ENCODE results near the gene CTSH.
"Not testable (repeated sequence)": the region's sequence is repeated elsewhere in the genome, so short reads cannot be mapped to it uniquely, and the experiment has no call there.

The CTSH gene

DNA sequence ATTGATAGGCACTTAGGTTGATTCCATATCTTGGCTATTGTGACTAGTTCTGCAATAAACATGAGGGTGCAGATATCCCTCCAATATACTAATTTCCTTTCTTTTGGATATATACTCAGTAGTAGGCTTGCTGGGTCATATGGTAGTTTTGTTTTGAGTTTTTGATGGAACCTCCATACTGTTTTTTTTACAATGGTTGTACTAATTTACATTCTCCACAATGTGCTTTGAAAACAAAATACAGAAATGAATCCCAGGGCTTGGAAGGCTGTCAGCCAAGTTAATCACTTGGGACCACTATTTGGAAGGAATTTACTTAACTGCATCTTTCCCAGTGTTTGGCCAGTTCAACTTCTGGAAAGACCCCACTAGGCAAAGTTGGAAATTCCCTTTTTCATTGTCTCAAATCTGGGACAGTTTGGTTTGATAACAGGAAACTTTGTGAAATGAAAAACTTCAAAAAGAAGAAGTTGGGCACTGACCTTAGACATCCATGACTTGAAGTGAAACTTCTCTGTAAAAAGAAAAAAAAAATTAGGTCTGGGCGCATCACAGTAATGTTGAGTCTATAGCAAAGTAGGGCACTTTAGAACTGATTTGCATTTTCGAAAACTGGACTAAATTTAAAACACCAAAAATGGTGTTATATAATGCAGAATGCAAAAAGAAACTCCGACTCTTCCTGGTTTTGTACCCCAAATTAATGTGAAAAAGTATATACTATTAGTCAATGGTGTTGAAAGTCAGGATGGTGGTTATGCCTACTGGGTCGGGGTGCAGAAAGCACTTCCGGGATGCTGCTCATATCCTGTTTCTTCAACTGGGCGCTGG, 6.0 kb downstream of the CTSH start:
- DNase-seq: no peak

GRCh38 chr15:78937132-78937739, 7.6 kb downstream of the CTSH start:
- no peak for DNase-seq

DNA sequence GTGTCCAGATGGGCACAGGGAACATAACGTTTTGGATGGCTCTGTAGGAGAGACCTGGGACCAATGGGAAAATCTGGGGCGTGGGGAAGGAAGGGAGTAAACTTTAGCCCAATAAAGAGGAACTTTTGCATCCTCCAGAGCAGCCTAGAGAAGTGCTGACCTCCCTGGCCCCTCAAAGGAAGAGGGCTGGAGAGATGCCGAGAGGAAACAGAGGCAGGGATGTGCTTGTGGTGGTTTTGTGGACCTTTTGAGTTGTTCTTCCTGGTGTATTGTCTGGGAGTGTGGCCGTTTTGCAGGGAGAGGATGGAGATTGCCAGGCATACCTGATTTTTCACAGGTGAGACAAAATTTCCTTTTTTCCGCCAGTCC, 10.2 kb downstream of the CTSH start:
- DNase-seq: no peak

DNA sequence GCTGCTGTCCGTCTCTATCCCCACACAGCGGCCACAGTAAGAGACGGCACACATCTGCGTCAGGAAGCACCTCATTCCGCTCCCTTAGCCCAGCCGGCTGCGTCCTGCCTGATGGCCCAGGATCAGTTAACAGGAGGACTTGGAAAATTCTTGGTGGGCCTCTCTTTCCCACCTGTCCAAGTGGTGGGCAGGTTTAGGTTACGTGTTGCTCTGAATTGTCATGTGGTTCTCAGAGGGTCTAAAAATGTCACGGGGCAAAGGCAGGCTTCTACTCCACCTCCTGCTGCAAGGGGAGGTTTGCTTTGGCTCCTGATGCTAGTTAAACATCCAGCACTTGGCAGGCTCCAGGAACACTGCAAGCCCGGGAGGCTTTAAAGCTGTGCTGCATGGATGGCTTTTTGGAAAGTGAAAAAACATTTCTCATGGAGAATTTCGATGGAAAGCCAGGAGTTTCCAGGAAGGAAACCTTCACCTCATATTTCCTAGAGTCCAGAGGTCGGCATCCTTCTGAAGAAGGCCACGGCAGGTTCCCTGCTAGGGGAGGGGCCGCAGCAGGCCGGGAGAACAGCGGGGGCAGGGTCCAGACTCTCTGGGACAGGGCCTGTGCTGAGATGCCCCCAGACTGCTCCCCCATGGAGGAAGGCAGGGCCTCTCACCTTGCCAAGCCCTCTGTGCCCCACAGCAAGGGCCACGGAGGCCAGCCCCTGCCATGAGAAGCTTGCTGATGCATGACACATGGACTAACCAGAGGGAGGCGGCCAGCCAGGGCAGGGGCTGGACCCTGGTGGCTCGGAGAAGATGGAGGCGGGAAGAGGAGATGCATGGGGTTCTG, 10.8 kb downstream of the CTSH start:
- no peak for DNase-seq

GRCh38 chr15:78933187-78933822, 11.5 kb downstream of the CTSH start:
- DNase-seq: no peak

DNA sequence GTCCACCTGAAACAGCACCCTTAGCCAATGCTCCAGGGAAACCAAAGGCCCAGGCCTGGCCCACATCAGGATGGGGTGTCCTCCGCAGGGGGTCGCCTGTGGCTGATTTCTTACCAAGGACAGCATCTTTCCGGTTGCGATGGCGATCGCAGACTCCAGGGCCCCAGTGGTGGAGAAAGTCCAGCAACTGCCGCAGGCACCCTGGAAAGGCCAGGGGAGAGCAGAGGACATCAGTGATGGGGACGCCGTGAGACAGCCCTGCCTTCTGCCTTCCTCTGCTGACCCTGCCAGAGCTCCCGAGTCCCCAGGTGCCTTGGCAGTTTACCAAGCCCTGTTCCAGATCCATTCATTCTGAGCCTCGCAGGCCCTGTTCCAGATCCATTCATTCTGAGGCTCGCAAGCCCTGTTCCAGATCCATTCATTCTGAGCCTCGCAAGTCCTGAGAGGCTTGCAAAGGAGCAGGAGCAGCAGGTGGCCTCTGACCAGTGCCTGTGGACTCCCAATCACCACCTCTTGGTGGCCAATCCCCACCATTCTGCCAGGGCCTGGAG, 12.5 kb downstream of the CTSH start:
- no peak for DNase-seq

DNA sequence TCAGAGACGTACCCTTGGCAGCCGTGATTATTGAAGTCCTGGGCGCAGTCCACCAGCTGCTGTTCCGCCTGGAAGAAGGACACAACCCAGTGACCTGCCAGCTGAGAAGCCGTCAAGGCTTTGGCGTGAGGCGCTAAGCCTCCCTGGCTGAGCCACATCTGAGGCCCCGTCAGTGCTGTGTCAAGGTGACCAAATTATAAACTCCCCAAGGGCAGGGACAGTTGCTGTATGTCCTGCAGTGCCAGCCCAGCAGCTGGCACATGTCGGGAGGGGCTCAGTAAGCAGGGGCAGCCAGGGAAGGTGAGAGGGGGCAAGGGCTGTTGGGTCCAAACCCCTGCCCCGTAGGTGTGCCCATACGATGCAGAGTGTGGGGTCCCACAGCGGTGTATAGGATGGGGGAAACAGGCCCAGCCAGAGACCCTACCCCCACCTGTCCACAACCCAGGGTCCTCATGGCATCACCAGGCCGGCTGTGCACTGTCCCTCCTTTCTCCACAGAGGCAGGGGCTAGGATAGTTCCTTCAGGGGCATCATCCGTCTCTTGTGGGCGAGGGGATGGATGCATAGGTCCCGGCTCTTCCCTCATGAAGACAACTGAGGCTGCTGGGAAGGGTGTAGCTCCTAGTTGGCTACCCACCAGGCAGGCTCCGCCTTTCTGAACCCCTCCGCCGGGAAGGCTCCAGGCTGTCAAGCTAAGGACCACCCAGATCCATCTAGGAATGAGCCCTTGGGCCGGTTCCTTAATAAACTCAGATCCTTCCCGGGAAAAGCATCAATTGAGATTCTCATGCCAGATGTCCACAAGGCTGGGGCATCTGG, 13.2 kb downstream of the CTSH start:
- DNase-seq: no peak

DNA sequence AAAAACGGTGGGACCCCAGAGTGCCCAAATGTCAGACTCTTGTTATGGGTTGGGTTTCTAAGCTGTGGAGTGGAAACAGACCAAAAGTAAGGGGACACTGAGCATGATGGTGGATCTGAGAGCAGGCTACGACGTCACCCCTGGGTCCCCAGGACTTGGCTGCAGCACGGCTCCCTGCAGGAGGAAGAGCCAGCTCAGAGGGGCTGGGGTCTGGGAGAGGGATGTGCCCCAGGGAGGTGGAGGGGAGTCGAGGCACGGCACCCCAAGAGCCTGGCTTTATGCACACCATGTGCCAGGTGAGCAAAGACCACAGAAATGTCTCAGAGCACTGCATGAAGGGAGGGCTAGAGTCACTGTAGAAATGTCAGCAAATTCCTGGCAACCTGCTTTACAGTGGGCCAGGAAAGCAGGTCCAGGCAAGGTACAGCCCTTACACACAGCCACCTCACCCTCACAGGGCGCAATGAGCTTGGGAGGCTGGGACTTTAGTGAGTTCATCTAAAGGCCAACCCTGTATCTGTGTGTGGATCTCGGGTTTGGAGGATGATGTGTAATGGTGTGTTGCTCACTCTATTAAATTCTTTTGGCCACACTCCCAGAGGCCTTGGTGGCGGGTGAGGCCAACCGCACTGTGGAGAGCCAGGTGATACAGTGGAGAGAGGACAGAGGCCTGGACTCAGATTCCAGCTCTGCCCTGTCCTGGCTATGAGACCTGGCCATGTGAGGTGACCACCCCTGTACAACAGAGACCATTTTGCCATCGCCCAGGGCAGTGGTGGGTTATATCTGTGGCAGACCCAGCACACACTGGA, 14.1 kb downstream of the CTSH start:
- DNase-seq: no peak

DNA sequence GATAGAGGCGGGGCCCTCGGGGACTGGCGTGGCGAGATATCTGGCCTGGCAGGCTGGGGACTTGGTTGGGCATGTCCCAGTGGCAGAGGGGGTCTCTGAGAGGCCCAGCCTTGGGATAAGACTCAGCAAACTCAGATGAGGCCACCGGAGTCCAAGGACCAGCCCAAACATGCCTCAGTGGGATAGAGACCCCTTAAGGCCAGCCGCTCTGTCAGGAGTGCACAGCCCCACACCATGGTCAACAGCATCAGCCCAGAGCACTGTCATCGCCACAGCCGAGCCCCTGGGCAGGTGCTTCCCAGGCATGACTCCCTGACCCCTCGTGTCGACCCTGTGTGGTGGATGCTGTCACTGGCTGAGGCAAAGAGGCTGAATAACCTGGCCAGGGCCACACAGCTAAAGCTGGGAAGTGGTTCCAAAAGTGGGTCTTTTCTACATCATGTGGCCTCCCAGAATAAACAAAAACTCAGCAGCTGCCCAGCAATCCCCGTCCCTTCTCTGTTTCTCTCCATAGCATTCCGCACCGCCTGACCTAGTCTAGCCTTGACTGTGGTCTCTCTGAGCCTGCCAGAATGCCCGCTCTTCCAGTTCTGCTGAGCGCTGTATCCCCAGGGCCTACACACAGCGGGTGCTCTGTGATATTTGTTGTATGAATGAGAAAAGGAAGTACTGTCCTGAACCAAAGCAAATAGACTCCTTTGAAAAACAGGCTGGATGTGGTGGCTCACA, 15.1 kb downstream of the CTSH start:
- no peak for DNase-seq

DNA sequence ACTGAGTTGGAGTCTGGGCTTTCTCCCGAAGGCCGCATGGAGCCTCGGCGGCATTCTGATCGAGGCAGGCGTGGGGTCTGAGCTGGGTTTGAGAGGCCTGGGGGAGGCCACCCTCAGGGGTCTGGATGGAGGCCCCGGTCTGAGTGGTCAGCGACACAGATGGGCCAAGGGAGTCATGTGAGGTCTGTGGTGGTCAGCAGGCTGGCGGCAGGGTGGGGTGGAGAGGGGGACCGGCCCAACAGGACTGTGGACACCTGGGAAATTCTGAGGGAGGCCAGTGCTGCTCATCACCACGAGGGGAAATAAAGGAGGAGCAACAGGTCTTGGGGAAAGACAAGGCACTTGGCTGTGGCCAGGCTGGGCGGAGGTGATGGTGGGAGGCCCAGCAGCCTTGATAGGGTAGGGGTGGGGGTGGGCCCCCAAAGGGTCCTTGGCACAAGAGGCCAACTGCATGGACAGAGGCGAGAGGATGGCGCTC, 16.2 kb downstream of the CTSH start:
- DNase-seq: no peak

DNA sequence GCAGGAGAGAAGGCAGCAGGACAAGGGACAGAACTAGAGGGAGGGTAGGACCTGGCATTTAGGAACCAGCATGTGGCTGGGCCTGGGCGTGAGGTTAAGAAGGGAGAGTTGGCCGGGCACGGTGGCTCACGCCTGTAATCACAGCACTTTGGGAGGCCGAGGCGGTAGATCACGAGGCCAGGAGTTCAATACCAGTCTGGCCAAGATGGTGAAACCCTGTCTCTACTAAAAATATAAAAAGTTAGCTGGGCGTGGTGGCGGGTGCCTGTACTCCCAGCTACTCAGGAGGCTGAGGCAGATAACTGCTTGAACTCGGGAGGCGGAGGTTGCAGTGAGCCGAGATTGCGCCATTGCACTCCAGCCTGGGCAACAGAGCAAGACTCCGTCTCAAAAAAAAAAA, 16.7 kb downstream of the CTSH start:
- not testable (repeated sequence) for DNase-seq

GRCh38 chr15:78927077-78927790, 17.6 kb downstream of the CTSH start:
- no peak for DNase-seq

DNA sequence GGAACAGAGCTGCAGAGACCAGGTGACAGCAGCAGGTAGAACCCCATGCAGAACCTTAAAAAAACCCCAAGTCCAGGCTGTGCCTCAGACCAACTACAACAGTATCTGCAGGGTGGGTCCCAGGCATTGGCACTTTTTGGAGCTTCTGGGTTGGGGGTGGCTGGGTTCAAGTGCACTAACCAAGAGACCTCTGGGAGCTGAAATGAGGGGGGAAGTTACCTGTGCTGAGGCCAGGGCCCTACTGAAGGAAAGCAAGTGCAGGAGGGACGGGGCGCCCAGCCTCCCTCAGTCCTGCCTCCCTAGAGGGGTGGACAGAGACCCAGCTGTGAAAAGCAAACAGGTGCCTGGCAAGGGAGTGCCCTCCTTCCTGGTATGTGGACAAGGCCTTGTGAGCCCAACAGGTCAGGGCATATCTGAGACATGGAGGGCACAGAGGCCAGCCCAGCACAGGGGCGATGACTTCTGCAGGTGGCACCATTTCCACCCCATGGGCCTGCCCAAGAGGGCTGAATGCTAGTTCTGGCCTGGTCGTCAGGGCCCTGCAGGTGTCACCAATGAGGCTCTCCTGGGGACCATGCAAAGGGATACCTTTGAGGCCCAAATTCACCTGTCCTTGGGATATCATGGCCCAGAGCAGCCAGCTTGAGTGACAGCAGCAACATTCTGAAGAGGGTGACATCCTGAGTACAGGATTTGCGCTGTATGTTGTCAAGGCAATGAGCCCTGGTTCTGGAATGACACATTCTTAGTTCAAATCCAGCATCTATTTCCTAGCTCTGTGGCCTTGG, 18.7 kb downstream of the CTSH start:
- no peak for DNase-seq

DNA sequence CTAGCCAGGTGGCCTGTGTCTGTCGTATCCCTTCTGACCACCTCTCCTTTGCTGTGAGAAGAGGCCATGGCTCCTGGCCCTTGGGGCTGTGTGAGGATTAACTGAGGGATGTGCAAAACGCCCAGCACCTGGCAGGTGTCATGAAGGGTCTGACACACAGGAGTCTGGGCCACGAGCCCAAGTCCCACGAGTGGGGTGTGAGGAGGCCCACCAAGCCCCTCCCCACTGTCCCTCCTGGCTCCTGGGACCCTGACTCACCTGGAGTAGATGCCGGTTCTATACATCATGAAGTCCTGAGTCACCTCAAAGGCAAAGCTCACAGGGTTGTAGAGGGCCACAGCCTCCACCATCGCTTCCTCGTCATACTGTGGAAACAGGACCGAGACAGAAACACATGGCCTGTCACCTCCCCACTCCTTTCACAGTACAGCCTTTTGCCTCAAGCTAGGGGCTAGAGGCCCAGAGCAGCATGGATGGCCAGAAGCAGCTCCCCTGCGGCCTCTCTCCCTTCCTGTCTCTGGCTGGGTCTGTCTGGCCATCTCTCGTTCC, 19.7 kb downstream of the CTSH start:
- no peak for DNase-seq

DNA sequence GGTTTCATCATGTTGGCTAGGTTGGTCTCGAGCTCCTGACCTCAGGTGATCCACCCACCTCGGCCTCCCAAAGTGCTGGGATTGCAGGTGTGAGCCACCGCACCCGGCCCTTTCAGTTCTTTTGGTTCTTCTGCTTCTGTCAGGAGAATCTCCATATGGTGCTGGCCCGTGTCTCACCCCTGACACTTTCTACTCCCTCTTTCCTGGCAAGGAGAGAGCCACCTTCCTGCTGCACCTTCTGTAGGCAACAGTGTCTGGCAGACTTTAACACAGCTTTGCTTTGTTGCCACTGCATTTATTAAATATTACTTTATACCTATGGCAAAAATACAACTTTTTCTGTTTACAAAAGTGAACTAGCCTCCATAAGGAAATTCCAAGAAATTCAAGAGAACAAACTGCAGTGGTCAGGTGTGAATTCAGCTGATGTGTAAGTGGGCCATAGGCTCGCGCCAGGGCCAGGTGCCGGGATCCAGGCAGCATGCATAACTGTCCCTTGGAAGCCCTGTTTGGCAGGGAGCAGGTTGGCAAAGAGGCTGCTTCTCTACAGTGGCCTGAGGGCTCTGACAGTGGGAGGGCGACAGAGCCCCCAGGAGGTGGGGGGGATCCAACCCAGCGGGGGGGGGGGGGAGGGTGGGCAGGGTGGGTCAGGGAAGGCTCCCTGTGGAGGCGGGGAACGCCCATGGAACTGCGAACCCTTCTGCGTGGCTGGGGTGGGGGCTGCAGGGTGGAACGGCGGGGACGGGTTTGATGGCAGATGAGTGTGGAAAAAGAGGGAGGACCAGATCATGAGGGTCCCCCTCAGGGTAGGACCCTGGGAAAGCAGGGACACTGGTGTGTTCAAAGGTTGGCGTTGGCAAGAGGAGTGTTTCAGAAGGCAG, 21.1 kb downstream of the CTSH start:
- no peak for DNase-seq

DNA sequence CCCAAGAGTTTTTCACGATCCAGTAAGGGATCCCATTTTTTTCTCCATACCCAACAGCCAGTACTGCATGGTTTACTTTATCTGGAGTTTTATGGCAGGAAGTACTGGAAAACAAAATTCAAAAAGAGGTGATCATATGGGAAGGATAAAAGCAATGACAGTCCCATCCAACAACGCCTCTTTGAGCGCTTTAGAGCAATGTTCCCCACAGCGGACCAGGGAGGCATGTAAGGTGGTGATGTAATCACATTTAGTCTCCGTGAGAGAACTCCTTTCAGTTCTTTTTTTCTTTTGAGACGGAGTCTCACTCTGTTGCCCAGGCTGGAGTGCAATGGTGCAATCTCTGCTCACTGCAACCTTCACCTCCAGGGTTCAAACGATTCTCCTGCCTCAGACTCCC, 21.8 kb downstream of the CTSH start:
- DNase-seq: no peak

GRCh38 chr15:78922527-78922926, 22.3 kb downstream of the CTSH start:
- DNase-seq: no peak
